Measurements from ENCODE around the gene SUGP2. TPM values are rescaled to one million over a fixed set of nuclear protein-coding genes. Genes with fewer than 3 reads are reported as not detected.
A peak's percentile ranks its signal among the peaks of the same experiment; 100 is the strongest.

Gene SUGP2
- 29.6 and 29.9 TPM in 2 replicates for total RNA-seq (2014; rRNA removed; shearing (Covaris generic))
- polyA plus RNA-seq (2014; cell fraction: nucleus; rRNA removed), result 112 and 144 TPM in 2 replicates

DNA sequence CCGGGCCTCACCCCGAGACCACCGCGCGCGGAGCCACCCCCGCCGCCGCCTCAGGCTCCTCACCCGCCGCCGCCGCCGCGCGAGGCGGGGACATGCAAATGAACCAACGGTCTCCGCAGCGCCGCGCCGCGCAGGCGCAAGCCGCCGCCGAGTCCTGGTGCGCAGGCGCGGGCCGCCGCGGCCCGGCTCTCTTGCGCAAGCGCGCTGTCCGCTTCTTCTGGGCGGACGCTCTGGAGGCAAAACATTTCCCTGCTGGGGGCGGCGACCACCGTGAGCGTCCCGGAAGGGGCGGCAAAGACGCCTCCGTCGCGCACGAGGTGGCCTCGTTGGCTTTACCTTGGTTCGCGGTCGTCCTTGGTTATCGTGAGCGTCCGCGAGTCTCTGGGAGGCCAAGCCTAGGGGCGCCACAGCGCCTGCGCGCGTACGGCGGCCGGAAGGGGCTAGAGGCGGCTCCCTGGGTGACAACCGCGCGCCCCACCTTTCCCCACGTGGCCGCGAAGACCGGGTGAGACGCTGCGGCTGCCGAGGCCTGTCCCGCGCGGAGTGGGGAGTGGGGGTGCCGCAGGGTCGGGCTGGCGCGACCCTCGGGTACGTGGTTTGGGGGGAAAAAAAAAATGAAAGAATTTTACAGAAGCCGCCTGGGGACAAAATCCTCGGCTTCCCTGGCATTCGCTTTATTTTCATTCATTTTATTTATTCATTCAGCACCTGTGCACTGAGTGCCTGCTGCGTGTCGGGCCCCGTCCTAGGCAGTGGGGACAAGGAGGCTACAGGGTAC, at the start of gene SUGP2, which contains the start of gene ARMC6:
Gene SUGP2, minus strand, starts transcription at position 92 of the 778 bp plus-strand sequence. CDS start 2,446 bp downstream, outside the sequence.
Gene ARMC6, plus strand, starts transcription at position 178 of the 778 bp plus-strand sequence. CDS start 607 bp downstream, outside the sequence.
- peak; percentile 70 for DNase-seq (ENCODE audit: extremely low read depth, low read depth)

DNA sequence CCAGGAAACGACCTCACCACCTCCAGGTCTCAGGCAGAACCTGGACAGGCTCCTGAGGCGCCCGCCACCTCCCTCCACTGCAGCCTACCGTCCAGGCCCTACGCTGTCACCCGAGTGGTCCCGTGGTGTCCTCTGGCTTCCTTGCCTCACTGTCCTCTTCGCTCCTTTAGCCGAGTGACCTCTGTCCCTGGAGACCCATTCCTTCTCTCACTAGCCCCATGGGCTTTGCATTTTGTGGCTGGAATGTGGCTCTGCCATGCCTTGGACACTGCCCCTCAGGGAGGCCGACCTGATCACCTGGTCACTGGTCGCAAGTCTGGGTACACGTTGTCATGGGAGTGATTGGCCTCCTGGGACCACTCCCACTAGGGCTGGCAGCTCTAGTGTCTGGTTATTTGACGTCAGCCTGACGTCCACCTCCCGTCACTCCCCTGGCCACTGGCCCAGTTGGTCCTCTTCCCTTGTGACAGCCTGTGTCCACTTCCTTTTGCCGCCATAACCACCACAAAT, 48.4 kb upstream of the SUGP2 start:
- peak; percentile 9 for DNase-seq (ENCODE audit: extremely low read depth, low read depth)

DNA sequence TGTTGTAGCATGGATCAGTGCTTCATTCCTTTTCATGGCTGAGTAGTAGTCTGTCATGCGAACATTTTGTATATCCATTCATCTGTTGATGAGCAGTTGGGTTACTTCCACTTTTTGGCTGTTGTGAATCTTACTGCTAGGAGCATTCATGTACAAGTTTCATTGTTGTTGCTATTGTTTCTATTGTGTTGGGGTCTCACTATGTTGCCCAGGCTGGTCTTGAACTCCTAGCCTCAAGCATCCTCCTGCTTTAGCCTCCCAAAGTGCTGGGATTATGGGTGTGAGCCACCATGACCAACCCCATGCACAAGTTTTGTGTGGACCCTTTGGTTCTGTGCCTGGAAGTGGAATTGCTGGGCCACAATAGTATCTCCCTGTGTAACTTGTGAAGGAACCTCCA, 46.3 kb upstream of the SUGP2 start:
- no peak for DNase-seq (ENCODE audit: extremely low read depth, low read depth)

DNA sequence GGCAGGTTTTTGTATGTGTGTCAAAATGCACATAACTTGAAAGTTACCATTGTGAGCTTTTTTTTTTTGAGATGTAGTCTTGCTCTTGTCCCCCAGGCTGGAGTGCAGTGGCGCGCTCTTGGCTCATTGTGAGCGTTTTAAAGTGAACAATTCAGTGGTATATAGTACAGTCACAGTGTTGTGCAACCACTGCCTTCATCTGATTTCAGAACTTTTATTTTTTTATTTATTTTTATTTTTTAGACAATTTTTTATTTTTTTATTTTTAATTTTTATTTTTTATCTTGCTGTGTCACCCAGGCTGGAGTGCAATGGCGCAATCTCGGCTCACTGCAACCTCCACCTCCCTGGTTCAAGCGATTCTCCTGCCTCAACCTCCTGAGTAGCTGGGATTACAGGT, 45.5 kb upstream of the SUGP2 start:
- no peak for DNase-seq (ENCODE audit: extremely low read depth, low read depth)

DNA sequence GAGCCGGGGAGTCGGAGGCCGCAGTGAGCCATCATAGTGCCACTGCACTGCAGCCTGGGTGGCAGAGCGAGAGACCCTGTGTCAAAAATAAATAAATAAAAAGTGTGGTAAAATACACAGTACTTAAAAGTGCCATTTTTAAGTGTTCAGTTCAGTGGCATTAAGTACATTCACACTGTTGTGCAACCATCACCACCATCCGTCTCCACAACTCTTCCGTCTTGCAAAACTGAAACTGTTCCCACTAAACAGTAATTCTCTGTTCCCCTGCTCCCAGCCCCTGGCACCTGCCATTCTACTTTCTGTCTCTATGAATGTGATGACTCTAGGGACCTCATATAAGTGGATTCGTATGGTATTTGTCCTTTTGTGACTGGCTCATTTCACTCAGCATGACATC, 43.8 kb upstream of the SUGP2 start:
- no peak for DNase-seq (ENCODE audit: extremely low read depth, low read depth)

DNA sequence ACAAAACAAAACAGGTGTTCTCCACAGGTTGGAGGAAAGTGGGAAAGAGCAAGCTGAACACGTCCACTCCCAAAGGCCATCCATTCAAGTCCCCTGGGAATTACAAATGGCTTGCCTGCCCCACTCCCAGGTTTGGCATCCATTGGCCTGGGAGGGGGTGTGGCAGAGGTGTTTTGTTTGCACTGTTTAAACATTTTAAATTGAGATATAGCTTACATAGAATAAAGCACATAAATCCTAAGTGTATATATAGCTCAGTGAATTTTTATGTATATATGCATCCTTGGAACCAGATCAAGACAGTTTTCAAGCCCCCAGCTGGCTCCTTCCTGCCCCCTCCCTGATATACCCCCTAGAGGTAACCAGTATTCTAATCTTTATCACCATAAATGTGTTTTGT, 43.2 kb upstream of the SUGP2 start:
- no peak for DNase-seq (ENCODE audit: extremely low read depth, low read depth)

DNA sequence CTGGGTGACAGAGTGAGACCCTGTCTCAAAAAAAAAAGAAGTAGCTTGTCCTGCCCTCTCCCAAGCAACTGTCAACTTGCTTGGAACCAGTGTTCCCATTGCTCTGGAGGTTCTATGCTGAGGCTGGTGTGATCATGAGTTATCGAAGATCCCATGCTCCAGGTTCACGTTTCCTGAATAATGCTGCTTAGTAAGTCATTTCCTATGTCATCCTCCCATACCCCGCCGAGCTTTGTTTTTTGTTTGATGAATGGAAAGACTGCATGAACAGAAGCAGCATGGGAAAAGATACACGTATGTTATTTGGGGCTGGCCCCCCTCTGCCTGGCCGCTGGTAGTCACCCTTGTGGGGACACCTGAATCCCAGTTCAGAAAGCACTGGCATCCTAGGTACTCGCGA, 41.8 kb upstream of the SUGP2 start:
- no peak for DNase-seq (ENCODE audit: extremely low read depth, low read depth)

DNA sequence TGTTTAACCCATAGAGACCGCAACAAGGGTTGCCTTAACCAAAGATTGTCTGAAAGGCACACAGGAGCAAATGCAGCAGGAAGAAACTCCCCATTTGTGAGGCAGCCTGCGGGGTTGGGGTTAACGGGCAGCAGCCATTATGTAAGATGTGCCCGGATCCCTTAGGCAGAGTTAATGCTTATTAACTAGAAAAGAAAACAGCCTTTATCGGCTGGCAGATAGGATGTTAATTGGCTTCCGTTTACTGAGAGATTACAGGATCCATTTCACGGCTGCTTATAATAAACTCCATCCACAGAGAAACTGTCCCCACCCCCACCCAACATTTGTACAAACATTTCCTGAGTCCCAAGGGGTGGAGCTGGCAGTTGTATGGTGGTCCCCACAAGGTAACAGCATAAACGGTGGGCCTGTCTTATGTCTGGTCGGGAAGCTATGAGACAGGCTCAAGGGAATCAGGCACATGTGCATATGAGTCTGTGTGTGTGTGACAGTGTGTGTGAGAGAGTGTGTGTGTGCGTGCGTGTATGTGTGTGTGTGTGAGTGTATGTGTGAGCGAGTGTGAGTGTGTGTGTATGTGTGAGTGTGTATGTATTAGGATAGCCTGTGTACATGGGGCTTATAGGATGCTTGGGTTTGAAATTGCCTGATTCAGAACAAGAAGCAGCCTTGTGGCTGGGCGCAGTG, 41.0 kb upstream of the SUGP2 start:
- no peak for DNase-seq (ENCODE audit: extremely low read depth, low read depth)

DNA sequence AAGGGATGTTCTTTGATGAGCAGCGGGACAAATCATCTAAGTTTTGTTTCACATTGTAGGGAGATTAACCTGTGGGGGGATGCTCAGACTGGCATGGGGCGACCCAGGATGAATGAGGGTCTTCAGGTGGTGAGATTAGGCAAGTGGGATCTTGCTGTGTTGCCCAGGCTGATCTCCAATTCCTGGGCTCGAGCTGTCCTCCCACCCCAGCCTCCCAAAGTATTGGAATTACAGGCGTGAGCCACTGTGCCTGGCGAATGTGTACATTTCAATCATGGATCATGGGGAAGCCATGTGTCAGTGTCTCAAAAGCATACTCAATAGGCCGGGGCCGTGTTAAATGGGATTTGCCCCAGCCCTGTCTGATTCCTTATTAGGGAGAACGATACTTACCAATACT, 38.6 kb upstream of the SUGP2 start:
- no peak for DNase-seq (ENCODE audit: extremely low read depth, low read depth)

DNA sequence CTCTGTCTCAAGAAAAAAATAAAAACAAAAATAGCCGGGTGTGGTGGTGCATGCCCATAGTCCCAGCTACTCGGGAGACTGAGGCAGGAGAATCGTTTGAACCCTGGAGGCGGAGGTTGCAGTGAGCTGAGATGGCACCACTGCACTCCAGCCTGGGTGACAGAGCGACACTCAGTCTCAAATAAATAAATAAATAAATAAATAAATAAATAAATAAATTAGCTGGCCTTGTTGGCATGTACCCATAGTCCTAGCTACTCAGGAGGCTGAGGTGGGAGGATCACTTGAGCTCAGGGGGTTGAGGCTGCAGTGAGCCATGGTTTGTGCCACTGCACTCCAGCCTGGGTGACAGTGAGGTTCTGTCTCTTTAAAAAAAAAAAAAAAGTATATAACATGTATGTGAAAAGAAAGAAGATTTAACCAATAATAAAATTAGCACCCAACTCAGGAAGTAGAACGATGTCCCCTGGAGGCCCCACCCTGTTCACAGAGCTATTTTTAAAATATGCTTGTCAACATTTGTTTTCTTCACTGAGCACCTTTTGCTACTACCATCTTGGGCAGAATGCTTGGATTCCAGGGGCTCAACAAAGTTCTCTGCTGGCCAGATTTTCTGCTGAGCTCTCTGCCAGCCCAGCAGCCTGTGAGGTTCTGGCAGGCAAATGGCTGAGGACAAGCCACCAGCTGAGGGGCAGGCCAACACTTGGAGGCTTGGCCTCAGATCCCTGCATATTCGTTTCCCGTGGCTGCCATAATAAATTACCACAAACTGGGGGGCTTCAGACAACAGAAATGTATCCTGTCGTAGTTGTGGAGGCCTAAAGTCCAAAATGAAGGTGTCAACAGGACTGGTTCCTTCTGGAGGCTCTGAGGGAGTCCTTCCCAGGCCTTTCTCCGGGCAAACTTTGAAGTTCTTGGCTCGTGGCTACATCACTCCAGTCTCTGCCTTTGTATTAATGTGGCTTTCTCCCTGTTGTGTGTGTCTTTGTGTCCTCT, 35.6 kb upstream of the SUGP2 start:
- DNase-seq (ENCODE audit: extremely low read depth, low read depth), result no peak

DNA sequence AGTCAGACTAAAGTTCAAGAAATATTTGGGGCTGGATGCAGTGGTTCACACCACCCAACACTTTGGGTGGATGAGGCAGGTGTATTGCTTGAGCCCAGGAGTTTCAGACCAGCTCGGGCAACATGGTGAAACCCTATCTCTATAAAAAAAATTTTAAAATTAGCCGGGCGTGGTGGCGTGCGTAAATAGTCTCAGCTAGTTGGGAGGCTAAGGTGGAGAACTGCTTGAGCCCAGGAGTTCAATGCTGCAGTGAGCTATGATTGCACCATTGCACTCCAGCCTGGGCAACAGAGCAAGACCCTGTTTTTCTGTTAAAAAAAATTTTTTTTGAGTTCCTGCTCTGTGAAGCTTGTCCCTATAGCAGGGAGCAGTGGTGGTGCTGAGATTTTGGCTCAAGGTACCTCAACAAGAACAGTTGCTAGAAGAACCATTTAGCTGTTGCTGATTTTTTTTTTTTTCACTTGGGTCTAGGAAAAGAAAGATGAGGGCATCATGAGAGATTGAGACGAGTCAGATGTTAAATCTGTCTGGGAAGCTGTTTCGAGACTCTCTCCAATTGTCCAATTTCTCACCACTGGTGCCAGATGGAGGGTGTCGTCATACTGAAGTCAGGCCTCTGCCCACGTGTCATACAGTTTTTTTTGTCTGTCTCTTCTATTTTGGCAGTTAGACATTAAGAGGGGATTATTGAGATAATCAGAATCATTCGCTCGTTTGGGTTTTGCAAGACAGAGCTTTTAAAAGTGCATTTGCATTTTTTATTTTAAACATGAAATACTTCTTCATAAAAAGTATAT, 34.2 kb upstream of the SUGP2 start:
- no peak for DNase-seq (ENCODE audit: extremely low read depth, low read depth)

DNA sequence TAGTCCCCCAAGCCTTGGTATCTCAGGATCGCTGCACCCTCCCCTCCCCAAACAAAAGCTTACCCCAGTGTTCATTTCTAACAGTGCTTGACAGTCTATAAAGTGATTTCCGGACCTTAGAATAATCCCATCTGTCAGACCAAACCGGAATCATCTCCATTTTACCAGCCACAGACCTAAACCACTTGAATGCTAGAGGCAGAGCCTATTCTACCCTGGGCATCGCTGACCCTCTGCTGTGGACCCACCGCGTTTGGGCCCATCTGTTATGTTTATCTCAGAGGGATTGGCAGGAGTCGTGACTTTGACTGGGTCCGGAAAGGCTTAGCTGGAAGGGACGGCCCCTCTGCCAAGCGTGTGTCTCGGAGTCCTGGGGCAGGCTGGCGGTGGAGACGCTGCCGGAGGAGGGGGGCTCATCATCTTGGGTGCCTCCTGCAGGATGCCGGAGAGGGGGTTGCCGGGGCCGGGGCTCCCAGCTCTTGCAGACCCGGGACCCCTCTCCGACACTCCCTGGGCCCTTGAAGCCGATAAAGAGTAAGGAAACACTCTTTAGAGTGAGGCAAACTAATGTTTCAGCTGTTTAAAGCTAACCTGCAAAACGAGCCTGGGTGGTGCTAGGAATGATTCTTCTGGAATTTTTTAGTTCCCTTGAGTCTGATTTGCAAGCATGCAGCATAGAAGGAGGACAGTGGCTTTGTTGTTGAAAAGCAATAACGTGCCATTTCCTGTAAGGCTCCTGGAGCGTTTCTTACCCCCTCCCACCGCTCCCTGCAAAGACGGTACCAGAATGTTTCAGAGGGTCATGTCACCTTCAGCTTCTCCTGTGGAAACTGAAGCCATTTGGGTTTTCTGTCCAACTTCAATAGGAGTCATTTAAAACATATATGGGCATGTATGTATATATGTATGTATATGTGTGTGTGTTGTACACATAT, 31.8 kb upstream of the SUGP2 start:
- DNase-seq (ENCODE audit: extremely low read depth, low read depth), result no peak

DNA sequence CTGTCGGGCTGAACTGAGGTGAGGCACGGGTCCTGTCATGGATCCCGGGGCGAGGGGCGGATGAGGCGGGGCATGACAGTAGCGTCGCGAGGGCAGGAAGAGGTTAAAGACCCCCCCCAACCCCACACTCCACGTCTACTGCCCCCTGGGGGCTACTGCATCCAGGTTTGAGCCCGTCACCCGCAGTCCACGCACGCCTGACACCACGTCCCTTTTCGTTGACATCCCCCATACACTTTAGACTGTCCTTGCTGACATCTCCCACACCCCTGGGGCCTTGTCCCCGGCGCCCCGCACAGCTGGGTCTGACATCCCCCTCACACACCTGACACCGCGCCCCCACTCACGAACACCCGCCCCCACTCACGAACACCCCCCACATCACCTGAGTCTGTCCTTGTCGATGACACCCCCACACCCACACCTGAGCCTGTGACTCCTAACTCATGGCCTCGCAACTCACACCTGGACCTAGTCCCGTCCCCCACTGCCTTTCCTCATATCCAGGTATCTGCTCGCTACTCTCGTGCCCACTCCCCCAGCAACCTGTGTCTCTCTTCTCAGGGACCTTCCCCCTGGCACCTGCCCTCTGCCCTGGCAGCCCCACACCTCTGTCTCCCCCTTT, 30.9 kb upstream of the SUGP2 start:
- DNase-seq (ENCODE audit: extremely low read depth, low read depth), result no peak

DNA sequence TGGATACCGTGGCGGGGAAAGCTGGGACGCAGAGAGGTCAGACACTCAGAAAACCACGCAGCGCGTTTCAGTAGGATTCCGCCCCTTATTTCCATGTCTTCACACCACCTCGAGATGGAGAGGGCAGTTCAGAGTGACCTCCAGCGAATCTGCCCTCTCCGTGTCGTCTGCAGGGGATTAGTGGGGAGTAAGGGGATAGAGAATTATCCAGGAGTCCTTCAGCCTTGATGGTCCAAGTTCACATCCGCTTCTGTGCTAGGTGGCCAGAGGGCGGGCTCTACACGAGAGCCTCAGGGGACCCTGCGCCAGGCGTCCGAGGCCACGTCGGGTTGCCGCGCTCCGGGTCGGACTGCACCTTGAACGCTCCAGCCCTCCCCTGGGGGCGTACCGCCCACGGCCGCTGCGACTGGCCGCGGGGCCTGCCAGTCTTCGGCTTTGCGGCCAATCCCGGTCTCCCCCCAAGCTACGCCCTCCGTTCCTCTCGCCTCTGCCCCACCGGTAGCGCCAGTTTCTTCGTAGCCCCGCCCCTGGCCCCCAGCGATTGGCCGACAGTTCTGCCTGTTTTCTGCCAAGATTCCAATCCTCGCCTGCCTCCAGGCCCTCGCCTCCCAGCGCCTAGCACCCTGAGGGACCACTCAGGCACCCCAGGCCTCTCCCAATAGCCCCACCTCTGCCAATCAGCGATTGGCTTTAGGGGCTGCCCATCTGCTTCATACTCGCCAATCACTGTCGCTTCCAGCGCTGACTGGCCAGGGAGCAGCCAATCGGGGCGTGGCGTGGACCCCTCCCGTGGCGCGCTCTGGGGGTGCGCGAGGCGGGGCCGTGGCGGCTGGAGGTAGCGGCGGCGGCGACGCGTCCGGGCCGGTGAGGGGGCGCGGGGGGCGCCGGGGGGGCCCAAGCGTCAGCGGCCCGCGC, 30.1 kb upstream of the SUGP2 start, which contains the start of gene SLC25A42:
Gene SLC25A42, plus strand, starts transcription at position 812 of the 915 bp plus-strand sequence. CDS start 32,131 bp downstream, outside the sequence.
- DNase-seq (ENCODE audit: extremely low read depth, low read depth), result peak; percentile 97

DNA sequence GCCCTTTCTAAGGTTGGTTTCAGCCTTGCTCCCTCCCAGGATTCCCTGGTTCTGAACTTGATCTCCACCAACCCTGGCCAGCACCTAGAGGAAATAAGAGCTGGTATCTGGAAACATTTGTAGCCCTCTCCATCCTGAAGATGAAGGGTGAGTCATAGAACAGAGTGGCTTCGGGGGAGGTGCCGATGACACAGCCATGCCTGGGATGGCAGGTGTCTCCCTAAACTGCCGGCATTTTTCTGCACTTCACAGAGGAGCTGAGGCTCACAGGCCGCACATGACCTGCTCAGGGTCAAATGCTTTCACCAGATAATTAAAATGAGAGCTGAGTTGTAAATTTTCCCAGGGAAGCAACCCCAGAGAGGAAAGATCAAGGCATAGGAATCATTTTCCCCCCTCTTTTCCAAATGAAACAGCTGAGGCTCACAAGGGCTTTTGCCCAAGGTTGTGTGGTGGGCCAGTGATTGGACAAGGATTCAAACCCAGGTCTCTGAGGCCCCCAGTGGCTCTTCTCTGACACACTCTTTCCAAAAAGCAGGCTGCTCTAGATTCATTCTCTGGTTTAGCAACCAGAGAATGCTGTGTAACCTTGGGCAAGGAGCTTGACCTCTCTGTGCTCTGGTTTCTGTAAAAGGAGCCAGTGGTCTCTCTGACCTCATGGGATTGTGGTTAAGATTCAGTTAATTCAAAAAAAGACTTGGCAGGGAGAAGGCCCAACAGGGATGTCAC, 29.3 kb upstream of the SUGP2 start:
- no peak for DNase-seq (ENCODE audit: extremely low read depth, low read depth)

DNA sequence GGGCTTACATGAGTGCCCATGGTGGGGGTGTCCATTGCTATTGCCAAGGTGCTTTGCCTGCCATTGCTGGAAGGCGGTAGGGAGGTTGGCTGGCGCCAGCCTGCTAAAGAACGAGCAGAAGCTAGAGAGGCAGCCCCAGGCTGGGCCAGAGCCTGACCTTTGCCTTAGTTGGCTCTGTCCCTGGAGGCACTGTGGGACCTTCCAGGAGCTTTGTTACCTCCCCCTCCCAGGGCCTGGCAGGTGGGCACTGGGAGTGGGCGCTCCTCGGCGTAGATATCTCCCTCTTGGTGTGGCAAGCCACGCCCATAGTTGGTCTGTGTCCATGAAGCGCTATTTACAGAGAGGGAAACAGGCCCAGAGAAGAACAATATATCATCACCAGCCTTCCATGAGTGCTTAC, 28.2 kb upstream of the SUGP2 start:
- no peak for DNase-seq (ENCODE audit: extremely low read depth, low read depth)

Data from NCI-H460 (cell line).